Lung (tissue), 12 donors: Measurements from ENCODE around the gene INPP5E. TPM values are rescaled to one million over a fixed set of nuclear protein-coding genes. Genes with fewer than 3 reads are reported as not detected.

Source experiments
- ATAC-seq: fragments of 200-7000 bp; cut with Tn5 transposase; one replicate; pipeline ENCODE4 v1.9.1; 2020; ENCODE audit warnings: moderate number of reproducible peaks; ENCODE audit not compliant: insufficient read depth, low FRiP score
- DNase-seq, 3 donors: peaks; one replicate each; pipeline ENCODE4 v3.0.0-alpha.2; 2013 to 2017
- H3K27ac ChIP-seq, 2 donors: one replicate each; pipeline ENCODE4 v1.5.1; 2013; ENCODE audit warnings: mild to moderate bottlenecking in 2 of 2, moderate library complexity in 2 of 2, control low read depth in 1 of 2, inconsistent platforms in 1 of 2, low read depth in 1 of 2, low read length in 1 of 2
- H3K27me3 ChIP-seq, 3 donors: one replicate each; pipeline ENCODE4 v1.5.1; 2013; ENCODE audit warnings: low read length in 2 of 3; ENCODE audit not compliant: control insufficient read depth in 3 of 3, insufficient read depth in 3 of 3
- H3K36me3 ChIP-seq, 4 donors: one replicate each; pipeline ENCODE4 v1.5.1; 2013; ENCODE audit warnings: low read length in 4 of 4, mild to moderate bottlenecking in 1 of 4, moderate library complexity in 1 of 4; ENCODE audit not compliant: control insufficient read depth in 4 of 4, insufficient read depth in 4 of 4
- H3K4me1 ChIP-seq, 5 donors: one replicate each; pipeline ENCODE4 v1.5.1; 2013; ENCODE audit warnings: low read length in 5 of 5, mild to moderate bottlenecking in 2 of 5, moderate library complexity in 1 of 5; ENCODE audit not compliant: control insufficient read depth in 5 of 5, insufficient read depth in 5 of 5
- H3K4me3 ChIP-seq: one replicate; pipeline ENCODE4 v1.5.1; 2013; ENCODE audit warnings: mild to moderate bottlenecking, control low read depth, moderate library complexity
- H3K9ac ChIP-seq, 2 donors: one replicate each; pipeline ENCODE4 v1.5.1; 2013; ENCODE audit warnings: low read length in 2 of 2, control low read depth in 1 of 2; ENCODE audit not compliant: insufficient read depth in 1 of 2
- H3K9me3 ChIP-seq, 4 donors: one replicate each; pipeline ENCODE4 v1.5.1; 2013; ENCODE audit warnings: low read length in 3 of 4, mild to moderate bottlenecking in 1 of 4, moderate library complexity in 1 of 4; ENCODE audit not compliant: control insufficient read depth in 4 of 4, insufficient read depth in 3 of 4
- WGBS, 2 donors: extraction: QIAGEN DNeasy Blood & Tissue Kit; methylation state at CpG; one replicate each; pipeline ENCODE4 v1.1.7; 2013; 5-methylcytosine and 5-hydroxymethylcytosine counted together
- polyA plus RNA-seq, 2 donors: library from polyadenylated mRNA; stranded (reverse); fragments of 200-250 nt; gene quantifications; one replicate each; pipeline ENCODE4 v1.2.1, GENCODE V29; 2013
- total RNA-seq, 2 donors: library from RNA; depleted of rRNA in 1 of 2; stranded (reverse); fragments of >200 nt in 1 of 2; gene quantifications; one replicate each; pipeline ENCODE4 v1.2.1, GENCODE V29; 2014 to 2021
- TF ChIP-seq, protein P1 (sequence below): IDR thresholded peaks from 2 replicates; pipeline ENCODE4 v1.5.1; 2012; ENCODE audit warnings: mild to moderate bottlenecking; ENCODE audit errors: control extremely low read depth, extremely low read depth
- donor health status: control.
- donor health status: control.
- donor health status: Bipolar disorder and iron deficiency.
- donor health status: healthy.
- donor health status: DM: yes; HTN: yes; CAD: no.

The INPP5E gene
- total and polyA plus RNA-seq, 4 donors = 7.2 to 18.4 (median 8.6) TPM

GRCh38 chr9:136485049-136486045, 45.7 kb upstream of the INPP5E start:
- Histone ChIP-seq H3K36me3 (no peaks in the 10 kb centered on the region), H3K9me3 (no peaks in the 10 kb centered on the region), H3K27ac (no peak overlapping the region), H3K4me1 (peaks cover 0 to 20% (median 9%) of the 10 kb centered on the region in 5 donors), H3K4me3 (no peak overlapping the region), H3K9ac (no peak overlapping the region), H3K27me3 (no peaks in the 10 kb centered on the region)
- WGBS, 2 donors = 40 to 47% methylated on average over 21 of the region's 21 CpGs
- TF ChIP-seq, protein P1, sequence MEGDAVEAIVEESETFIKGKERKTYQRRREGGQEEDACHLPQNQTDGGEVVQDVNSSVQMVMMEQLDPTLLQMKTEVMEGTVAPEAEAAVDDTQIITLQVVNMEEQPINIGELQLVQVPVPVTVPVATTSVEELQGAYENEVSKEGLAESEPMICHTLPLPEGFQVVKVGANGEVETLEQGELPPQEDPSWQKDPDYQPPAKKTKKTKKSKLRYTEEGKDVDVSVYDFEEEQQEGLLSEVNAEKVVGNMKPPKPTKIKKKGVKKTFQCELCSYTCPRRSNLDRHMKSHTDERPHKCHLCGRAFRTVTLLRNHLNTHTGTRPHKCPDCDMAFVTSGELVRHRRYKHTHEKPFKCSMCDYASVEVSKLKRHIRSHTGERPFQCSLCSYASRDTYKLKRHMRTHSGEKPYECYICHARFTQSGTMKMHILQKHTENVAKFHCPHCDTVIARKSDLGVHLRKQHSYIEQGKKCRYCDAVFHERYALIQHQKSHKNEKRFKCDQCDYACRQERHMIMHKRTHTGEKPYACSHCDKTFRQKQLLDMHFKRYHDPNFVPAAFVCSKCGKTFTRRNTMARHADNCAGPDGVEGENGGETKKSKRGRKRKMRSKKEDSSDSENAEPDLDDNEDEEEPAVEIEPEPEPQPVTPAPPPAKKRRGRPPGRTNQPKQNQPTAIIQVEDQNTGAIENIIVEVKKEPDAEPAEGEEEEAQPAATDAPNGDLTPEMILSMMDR = peak; percentile 80
- DNase-seq = peak; percentile 74 to 86 (median 86)
- ATAC-seq = no peak

- Histone ChIP-seq H3K9me3 (no peaks in the 10 kb centered on the region), H3K36me3 (peaks cover 0 to 3% (median 0%) of the 10 kb centered on the region in 4 donors), H3K4me1 (peaks cover 0 to 17% (median 9%) of the 10 kb centered on the region in 5 donors), H3K27ac (peak overlapping the region; percentile 38 to 99), H3K9ac (no peak overlapping the region), H3K4me3 (peak overlapping the region; percentile 44), H3K27me3 (no peaks in the 10 kb centered on the region)
- TF ChIP-seq, protein P1 = no peak
- no peak for ATAC-seq
- WGBS, 2 donors = 31 to 46% methylated on average over 59 of the region's 59 CpGs
- peak in 1 of 3 donors; percentile 14 for DNase-seq
These were observed 44.8 kb upstream of the INPP5E start for GRCh38 chr9:136484153-136485048.

- TF ChIP-seq, protein P1 = no peak
- Histone ChIP-seq H3K36me3 (peaks cover 0 to 3% (median 0%) of the 10 kb centered on the region in 4 donors), H3K9me3 (no peaks in the 10 kb centered on the region), H3K4me1 (peaks cover 0 to 17% (median 9%) of the 10 kb centered on the region in 5 donors), H3K4me3 (peak overlapping the region; percentile 44), H3K27ac (peak overlapping the region; percentile 93 to 99), H3K9ac (peak overlapping the region; percentile 84 to 94), H3K27me3 (no peaks in the 10 kb centered on the region)
- ATAC-seq (peak; percentile 37), DNase-seq (peak; percentile 96 to 97 (median 97))
- WGBS, 2 donors = 1% methylated on average over 50 to 63 of the region's 63 CpGs
These were observed 44.0 kb upstream of the INPP5E start for GRCh38 chr9:136483589-136484152.
